Spleen (tissue), 7 donors: ENCODE measurements around the gene METAP1D.

ENCODE experiments used
- POLR2A ChIP-seq, 3 donors: fragments of 450-650 bp; IDR thresholded peaks; one replicate each; pipeline ENCODE4 v1.5.1; 2017; ENCODE audit warnings: antibody characterized with exemption in 3 of 3, mild to moderate bottlenecking in 1 of 3
- TF ChIP-seq, protein P1 (sequence below), 11 experiments: fragments of 200-600 bp in 7 of 11; fragments of 450-650 bp in 4 of 11; sonication (generic) in 4 of 11; IDR thresholded peaks in 8 of 11; conservative IDR thresholded peaks in 3 of 11; 1 replicate in 7 of 11; 2 replicates in 4 of 11; pipeline versions ENCODE4 v1.4.0 to v1.8.0; 2016 to 2021; ENCODE audit warnings: antibody characterized with exemption in 11 of 11, inconsistent platforms in 4 of 11, mild to moderate bottlenecking in 1 of 11
- donor health status: DM: no; HTN: no; CAD: no; lungs with moderate emphysema.
- donor health status: DM: no; HTN: no; CAD: no.
- donor health status: DM: no; HTN: no; CAD: no.

DNA sequence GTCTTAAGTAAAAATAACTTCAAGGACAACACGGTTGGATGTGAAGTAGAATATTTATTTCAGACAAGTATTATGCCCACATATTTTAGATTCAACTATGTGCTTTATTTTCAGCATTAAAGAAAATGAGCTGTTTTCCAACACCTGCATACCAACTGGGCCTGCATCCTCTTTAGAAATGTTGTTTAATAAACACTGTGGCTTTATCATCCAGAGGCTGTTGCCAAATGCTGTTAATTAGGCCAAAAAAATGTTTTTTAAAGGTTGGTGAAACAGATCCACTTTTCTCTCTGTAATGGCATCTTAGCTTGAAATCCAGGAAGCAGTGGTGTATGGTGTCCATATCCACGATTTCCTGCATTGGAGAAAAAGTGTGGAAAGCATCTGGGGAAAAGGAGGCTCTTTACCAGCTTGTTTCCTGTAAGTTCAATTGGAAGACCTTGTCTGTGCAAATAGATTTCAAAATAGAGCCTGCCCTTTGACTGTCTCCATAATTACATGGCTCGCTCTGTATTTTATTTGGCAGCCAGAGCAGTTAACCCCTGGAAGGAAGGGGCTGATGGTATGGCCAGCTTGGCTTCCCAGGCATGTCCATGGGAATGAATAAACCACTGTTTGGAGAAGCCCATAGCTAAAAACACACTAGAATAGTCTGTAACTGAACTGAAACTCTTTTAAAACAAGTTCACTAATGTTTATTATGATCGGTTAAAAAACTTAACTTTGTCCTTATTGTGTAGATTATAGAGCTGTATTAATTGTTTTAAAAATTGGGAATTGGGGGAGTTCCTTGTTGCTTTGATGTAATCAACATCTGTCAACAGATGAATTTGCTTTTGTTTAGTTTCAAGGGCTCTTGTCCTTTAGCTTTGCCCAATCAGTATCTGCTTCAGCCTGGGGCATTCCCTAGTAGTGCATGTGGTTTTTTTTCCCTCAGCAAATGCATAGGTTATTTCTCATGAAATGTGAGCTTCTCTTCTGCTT lies 52.5 kb downstream of the METAP1D start:
- TF ChIP-seq, protein P1, sequence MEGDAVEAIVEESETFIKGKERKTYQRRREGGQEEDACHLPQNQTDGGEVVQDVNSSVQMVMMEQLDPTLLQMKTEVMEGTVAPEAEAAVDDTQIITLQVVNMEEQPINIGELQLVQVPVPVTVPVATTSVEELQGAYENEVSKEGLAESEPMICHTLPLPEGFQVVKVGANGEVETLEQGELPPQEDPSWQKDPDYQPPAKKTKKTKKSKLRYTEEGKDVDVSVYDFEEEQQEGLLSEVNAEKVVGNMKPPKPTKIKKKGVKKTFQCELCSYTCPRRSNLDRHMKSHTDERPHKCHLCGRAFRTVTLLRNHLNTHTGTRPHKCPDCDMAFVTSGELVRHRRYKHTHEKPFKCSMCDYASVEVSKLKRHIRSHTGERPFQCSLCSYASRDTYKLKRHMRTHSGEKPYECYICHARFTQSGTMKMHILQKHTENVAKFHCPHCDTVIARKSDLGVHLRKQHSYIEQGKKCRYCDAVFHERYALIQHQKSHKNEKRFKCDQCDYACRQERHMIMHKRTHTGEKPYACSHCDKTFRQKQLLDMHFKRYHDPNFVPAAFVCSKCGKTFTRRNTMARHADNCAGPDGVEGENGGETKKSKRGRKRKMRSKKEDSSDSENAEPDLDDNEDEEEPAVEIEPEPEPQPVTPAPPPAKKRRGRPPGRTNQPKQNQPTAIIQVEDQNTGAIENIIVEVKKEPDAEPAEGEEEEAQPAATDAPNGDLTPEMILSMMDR (IDR thresholded peaks at IDR 0.05 in 8 of 11, conservative IDR thresholded peaks at IDR 0.05 in 3 of 11): no peak
- TF ChIP-seq POLR2A (IDR thresholded peaks at IDR 0.05): no peak
